ENCODE data around the gene ADGRF3. TPM values are rescaled to one million over a fixed set of nuclear protein-coding genes. Genes with fewer than 3 reads are reported as not detected.

ADGRF3 gene
- total and polyA plus RNA-seq, 2 donors (not counting 1 experiment from before 2014, with no cell fraction given), result 0.47 to 1.00 TPM

DNA sequence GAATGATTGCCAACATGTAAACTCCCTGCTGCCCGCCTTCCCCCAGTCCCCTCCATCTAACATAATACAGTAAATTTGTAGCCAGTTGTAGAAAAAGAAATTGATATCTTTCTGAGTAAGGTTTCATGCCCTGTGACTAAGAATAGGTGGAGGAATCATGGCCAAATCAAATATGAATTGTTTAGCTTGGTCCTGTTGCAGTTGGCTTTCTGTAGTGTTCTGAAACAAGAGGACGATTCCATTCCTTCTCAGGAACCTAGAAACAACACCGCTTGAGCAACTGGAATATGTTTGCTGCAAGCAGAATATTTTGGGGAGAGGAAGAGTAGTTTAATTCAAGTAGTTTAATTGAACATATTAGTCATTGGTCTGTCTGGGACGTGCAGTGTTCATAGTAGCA, 48.1 kb upstream of the ADGRF3 start:
- no peaks in the 10 kb centered on the region for H3K9me3 Mint-ChIP-seq (ENCODE audit: insufficient read depth)
- Histone ChIP-seq H4K20me1 (ENCODE audit: control insufficient read depth, insufficient read depth, low read length, poor library complexity, severe bottlenecking) (no peaks in the 10 kb centered on the region), H3K9ac (ENCODE audit: low read length) (no peak overlapping the region), H3K27ac (ENCODE audit: low read length in 2 of 2) (no peak overlapping the region), H3K27me3 (replicated peaks in 1 of 4; ENCODE audit: control extremely low read depth in 1 of 4, control insufficient read depth in 3 of 4, insufficient read depth in 4 of 4, low read length in 3 of 4) (no peaks in the 10 kb centered on the region), H3K9me3 (ENCODE audit: control extremely low read depth in 1 of 3, control insufficient read depth in 2 of 3, insufficient read depth in 1 of 3, low read length in 2 of 3) (no peaks in the 10 kb centered on the region), H2AFZ (ENCODE audit: insufficient read depth, low read depth, low read length, poor library complexity, severe bottlenecking) (no peak overlapping the region), H3K4me2 (replicated peaks; ENCODE audit: low read depth, low read length, poor library complexity, severe bottlenecking) (no peak overlapping the region), H3K36me3 (replicated peaks in 1 of 2; ENCODE audit: control extremely low read depth in 1 of 2, control insufficient read depth in 1 of 2, extremely low read depth in 1 of 2, insufficient read depth in 2 of 2, low read length in 1 of 2) (peaks cover 4 to 7% of the 10 kb centered on the region in 2 experiments), H3K79me2 (ENCODE audit: control insufficient read depth, insufficient read depth, low read length) (no peaks in the 10 kb centered on the region), H3K4me3 (ENCODE audit: control extremely low read depth in 1 of 5, extremely low read depth in 1 of 5, insufficient read depth in 1 of 5, low read depth in 2 of 5, low read length in 4 of 5) (no peak overlapping the region), H3K4me1 (ENCODE audit: control insufficient read depth in 2 of 2, insufficient read depth in 2 of 2, low read length in 2 of 2) (no peaks in the 10 kb centered on the region)
- H3K4me1 Mint-ChIP-seq, result no peaks in the 10 kb centered on the region
- intact Hi-C loops (cut with micrococcal nuclease), result no loop called here
- no peak for ATAC-seq (ENCODE audit: low read depth)
- no peaks in the 10 kb centered on the region for H3K27me3 Mint-ChIP-seq
- CTCF ChIA-PET, result no interaction called here
- DNase-seq, result no peak
- H3K27ac Mint-ChIP-seq, result no peak overlapping the region
- POLR2A ChIA-PET, result no interaction called here
- H3K4me3 Mint-ChIP-seq, result no peak overlapping the region
- TF ChIP-seq, protein P1, sequence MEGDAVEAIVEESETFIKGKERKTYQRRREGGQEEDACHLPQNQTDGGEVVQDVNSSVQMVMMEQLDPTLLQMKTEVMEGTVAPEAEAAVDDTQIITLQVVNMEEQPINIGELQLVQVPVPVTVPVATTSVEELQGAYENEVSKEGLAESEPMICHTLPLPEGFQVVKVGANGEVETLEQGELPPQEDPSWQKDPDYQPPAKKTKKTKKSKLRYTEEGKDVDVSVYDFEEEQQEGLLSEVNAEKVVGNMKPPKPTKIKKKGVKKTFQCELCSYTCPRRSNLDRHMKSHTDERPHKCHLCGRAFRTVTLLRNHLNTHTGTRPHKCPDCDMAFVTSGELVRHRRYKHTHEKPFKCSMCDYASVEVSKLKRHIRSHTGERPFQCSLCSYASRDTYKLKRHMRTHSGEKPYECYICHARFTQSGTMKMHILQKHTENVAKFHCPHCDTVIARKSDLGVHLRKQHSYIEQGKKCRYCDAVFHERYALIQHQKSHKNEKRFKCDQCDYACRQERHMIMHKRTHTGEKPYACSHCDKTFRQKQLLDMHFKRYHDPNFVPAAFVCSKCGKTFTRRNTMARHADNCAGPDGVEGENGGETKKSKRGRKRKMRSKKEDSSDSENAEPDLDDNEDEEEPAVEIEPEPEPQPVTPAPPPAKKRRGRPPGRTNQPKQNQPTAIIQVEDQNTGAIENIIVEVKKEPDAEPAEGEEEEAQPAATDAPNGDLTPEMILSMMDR (IDR thresholded peaks at IDR 0.05), result no peak
- no peak for TF ChIP-seq EZH2 (IDR thresholded peaks at IDR 0.05; ENCODE audit: borderline replicate concordance, insufficient read depth, low read depth, low read length, poor library complexity, severe bottlenecking)
- WGBS (ENCODE audit: insufficient coverage), result 83% methylated on average over 1 of the region's 4 CpGs

DNA sequence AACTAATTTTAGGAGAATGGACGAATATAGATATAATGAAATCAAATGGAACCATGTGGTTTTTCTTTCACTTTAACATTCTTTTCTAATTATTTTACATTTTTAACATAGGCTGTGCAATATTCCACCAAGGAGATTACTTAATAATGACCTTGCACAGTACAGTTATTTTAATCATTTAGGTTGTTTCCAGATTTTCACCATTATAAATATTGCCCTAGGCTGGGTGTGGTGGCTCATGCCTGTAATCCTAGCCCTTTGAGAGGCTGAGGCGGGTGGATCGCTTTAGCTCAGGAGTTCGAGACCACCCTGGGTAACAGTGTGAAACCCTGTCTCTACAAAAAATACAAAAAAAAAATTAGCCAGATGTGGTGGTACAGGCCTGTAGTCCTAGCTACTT, 40.6 kb upstream of the ADGRF3 start:
- Mint-ChIP-seq H3K9me3 (ENCODE audit: insufficient read depth) (no peaks in the 10 kb centered on the region), H3K27ac (no peak overlapping the region), H3K4me1 (no peaks in the 10 kb centered on the region), H3K27me3 (no peaks in the 10 kb centered on the region), H3K4me3 (no peak overlapping the region)
- Histone ChIP-seq H3K4me2 (replicated peaks; ENCODE audit: low read depth, low read length, poor library complexity, severe bottlenecking) (no peak overlapping the region), H2AFZ (ENCODE audit: insufficient read depth, low read depth, low read length, poor library complexity, severe bottlenecking) (no peak overlapping the region), H3K27ac (ENCODE audit: low read length in 2 of 2) (no peak overlapping the region), H4K20me1 (ENCODE audit: control insufficient read depth, insufficient read depth, low read length, poor library complexity, severe bottlenecking) (no peaks in the 10 kb centered on the region), H3K36me3 (replicated peaks in 1 of 2; ENCODE audit: control extremely low read depth in 1 of 2, control insufficient read depth in 1 of 2, extremely low read depth in 1 of 2, insufficient read depth in 2 of 2, low read length in 1 of 2) (peaks cover 8 to 22% of the 10 kb centered on the region in 2 experiments), H3K9ac (ENCODE audit: low read length) (no peak overlapping the region), H3K27me3 (replicated peaks in 1 of 4; ENCODE audit: control extremely low read depth in 1 of 4, control insufficient read depth in 3 of 4, insufficient read depth in 4 of 4, low read length in 3 of 4) (no peaks in the 10 kb centered on the region), H3K4me1 (ENCODE audit: control insufficient read depth in 2 of 2, insufficient read depth in 2 of 2, low read length in 2 of 2) (no peaks in the 10 kb centered on the region), H3K4me3 (ENCODE audit: control extremely low read depth in 1 of 5, extremely low read depth in 1 of 5, insufficient read depth in 1 of 5, low read depth in 2 of 5, low read length in 4 of 5) (no peak overlapping the region), H3K79me2 (ENCODE audit: control insufficient read depth, insufficient read depth, low read length) (no peaks in the 10 kb centered on the region), H3K9me3 (ENCODE audit: control extremely low read depth in 1 of 3, control insufficient read depth in 2 of 3, insufficient read depth in 1 of 3, low read length in 2 of 3) (no peaks in the 10 kb centered on the region)
- no CpG with 5 or more reads among the region's 4 CpGs for WGBS (ENCODE audit: insufficient coverage)
- no peak for DNase-seq
- ChIA-PET POLR2A (no interaction called here), CTCF (no interaction called here)
- TF ChIP-seq EZH2 (IDR thresholded peaks at IDR 0.05; ENCODE audit: borderline replicate concordance, insufficient read depth, low read depth, low read length, poor library complexity, severe bottlenecking), result no peak
- TF ChIP-seq, protein P1 (IDR thresholded peaks at IDR 0.05), result no peak
- intact Hi-C loops (cut with micrococcal nuclease), result no loop called here
- ATAC-seq (ENCODE audit: low read depth), result no peak
